Jurkat, Clone E6-1 (cell line): Measurements from ENCODE around the gene BPIFB2.

Source experiments
- DNase-seq: peaks from one replicate; pipeline ENCODE4 v3.0.0-alpha.2; 2011; ENCODE audit warnings: low read depth, low spot score
- H3K4me3 ChIP-seq: 2 replicates; pipeline ENCODE4 v1.5.1; 2011; ENCODE audit warnings: mild to moderate bottlenecking, low read length, control low read depth, moderate library complexity

The BPIFB2 gene

DNA sequence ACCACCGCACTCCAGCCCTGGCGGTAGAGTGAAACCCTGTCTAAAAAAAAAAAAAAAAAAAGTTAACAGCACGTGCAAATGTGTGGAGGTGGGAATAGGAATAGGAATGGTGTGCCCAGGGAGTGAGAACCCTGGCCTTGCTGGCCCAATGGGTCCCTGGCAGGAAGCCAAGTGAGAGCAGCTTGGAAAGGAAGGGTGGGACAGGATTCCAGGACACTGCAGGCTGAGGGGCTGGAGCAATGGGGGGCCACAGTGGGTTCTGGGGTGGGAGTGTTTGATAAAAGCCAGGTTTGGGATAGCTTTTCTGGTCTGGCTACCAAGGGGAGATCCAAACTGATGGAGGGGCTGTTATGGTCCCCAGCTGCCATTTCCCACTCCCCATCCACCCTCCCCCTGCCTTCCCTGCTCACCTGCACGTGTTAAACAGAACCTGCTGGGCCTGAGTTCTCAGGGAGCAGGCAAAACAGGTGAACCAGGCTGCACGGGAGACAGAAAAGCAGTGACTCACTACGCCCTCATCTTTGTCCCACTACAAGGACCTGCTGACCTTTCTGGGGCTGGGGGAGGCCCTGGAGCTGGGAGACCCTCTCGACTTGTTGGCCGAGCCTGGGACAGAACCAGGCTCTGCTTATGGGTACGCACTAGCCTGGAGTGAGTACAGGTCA lies 6.6 kb upstream of the BPIFB2 start:
- no peak overlapping the region for H3K4me3 ChIP-seq
- DNase-seq = no peak

DNA sequence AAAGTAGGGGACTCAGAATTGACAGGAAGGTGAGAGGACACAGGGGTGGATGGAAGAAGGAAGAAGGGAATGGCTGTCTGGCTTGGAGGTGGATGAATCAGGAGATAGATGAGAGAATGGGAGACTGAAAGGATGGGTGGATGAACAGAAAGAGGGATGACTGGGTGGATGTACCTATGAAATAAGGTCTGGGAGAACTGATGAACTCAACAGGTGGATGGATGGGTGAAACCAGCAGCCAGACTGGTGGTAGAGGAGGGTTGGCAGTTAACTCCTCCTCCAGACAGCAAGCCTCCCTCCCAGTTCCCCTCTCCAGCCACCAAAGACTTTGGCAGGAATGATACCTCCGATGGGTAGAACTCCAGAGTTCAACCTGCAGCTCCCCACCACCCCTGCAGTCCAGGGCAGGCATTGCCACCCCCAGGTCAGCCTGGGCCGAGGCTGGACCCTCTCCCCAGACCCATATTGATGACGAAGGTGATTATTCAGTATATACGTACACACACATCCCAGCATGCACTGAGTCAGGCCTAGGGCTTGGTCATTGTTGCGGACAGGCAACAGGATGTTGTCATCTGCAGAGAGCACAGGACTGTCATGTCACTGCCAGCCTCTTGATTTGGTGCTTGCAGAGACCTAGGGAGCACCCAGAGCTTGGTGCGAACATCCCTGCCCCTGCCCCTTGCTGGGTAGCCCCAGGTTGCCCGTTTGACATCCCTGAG lies 5.3 kb upstream of the BPIFB2 start:
- no peak overlapping the region for H3K4me3 ChIP-seq

DNA sequence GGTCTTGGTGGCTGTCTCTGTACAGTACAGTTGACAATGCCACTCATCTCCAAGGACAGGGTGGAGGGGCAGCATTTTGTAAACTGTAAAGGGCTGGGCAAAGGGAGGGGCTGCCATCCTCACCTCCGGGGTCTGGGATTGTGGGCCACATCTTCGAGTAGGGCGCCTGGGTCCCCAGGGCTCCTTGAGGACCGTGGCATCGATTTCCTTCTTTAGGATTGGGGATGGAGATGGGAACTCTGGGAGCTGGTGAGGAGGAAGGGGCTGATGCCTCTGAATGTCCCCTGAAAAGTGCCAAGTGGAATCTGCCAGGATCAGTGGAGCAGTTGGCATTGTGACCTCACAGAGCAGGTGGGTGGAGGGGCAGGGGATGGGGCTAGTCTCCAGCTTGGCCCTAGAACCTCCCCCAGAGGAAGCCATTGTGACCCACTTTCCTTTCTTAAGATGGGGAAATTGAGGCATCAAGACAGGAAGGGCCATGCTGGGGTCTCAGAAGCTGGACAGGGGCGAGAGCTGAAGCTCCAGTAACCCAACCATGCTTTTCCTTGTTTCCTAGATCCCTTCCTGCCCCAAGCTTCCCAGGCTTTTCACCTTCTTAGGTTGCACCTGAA lies 3.3 kb upstream of the BPIFB2 start, which contains the start of gene SUN5:
TSS of gene SUN5 (minus strand) at position 293 of the 611 bp plus-strand sequence. CDS start at position 200, 93 bp downstream.
- no peak for DNase-seq
- no peak within 1 kb of the TSS for H3K4me3 ChIP-seq

More for the DNA sequence above, 5.3 kb upstream of the BPIFB2 start:
- DNase-seq = no peak

DNA sequence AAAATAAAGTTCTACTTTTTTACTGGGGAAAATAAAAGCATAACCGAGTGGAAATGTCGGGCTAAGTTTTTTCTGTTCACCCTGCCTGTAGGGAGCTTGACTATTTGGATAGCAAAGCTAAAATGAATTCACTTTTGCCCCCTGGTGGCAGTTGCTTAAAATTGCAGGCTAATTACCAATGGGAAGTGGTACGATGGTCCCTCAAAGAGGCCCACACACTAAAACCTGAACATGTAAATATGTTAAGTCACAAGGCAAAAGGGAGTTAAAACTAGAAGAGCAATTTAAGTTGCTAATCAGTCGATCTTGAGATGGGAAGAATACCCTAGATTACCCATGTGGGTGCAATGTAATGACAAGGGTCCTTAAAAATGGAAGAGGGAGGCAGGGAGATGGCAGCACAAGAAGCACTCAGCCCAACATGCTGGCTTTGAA lies 2.4 kb upstream of the BPIFB2 start:
- H3K4me3 ChIP-seq = no peak overlapping the region
- peak; percentile 28 for DNase-seq

DNA sequence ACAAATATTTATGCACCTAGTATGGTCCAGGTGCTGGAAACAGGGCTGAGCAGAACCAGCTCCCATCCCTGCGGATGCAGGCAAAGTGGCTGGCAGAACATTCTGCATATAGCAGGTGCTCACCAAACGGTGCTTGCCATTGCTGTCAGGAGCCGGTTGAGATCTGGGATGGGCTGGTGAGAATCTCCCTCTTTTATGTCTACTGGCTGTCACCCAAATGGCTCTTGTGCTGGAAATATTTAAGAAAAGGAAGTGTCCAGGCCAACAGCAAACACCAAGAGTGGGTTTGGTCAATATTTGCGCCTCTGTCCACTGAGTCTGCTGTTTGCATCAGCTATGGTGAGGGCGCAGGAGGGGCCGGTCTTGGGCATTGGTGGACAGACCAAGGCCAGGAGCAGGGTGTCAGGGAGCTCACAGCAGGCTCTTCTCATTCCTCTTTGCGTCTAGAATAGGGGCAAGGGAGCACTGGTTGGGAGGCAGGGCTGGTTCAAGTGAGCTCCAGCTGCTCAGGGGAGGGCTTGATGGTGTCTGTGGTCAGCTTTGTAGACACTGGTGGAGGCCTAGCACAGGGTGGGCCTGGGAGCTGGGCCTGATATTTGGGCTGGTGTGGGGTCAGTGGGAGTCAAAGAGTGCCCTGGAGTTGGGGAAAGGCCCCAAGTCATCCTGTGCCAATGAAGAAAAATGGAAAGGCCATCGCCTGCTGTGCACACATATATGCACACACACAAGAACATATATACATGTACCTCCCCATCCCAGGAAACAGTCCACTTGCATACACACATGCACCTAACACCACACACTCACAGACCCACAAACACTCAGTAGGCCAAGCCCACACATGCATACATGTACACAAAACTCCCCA lies 1.4 kb upstream of the BPIFB2 start:
- H3K4me3 ChIP-seq = no peak overlapping the region
- no peak for DNase-seq

DNA sequence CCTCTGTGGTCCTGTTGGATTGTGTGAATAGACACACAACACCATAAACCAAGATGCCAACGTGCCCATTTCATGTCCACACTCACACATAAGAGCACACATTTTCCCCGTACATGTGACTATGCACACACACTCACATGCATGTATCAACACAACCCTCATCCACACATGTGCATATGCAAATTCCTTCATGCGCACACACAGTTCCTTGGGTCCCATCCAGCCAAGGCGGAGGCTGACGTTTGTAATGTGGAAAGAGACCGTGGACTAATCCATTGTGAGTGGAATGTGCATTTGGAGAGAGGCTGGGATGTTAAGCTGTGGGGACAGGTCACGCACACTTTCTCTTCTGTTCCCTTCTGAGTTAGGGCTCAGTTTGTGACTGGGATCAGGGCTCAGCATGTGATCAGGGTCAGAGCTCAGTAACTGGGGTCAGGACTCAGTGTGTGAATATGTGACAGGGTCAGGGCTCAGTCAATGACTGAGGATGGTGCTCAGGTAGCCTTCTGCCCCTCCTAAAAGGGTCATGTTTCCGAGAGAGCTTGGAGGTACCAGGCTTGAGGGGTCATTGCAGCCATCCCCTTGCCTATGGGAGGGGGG lies 628 bp upstream of the BPIFB2 start:
- no peak overlapping the region for H3K4me3 ChIP-seq
- DNase-seq = no peak

DNA sequence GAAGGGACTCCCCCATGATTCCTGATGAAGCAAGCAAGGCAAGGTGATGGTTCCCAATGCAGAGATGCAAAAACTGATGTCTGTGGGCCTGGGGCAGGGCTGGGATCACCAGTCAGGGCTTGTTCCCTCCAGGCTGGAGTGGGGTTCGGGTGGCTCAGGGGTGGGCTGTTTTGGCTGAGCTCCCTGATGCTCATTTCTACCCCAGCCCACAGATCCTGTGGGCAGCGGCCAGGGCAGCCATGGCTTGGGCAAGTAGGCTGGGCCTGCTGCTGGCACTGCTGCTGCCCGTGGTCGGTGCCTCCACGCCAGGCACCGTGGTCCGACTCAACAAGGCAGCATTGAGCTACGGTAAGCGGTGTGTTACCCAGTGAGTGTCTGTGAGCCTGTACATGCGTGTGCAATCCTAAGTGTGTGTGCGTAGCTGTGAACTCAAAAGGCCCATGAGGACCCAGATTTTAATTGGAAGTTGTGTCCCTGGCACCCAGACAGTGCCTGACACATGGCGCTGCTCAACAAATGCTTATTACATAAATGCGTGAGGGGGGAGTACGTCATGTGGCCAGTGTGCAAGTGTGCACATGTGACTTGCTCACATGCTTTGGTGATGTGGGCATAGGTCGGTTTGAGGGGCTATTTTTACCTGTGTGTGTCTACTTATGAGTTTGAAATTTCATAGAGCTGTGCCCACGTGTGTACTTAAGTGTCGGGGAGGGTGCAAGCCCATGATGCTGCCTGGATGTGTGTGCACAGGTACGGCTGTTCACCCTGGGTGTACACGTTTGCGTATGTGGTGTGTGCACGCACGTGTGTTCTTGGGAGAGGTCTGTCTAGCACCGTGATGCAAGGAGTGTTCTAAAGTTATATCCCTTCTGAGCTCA lies 1.1 kb downstream of the BPIFB2 start:
- no peak for DNase-seq
- no peak overlapping the region for H3K4me3 ChIP-seq

DNA sequence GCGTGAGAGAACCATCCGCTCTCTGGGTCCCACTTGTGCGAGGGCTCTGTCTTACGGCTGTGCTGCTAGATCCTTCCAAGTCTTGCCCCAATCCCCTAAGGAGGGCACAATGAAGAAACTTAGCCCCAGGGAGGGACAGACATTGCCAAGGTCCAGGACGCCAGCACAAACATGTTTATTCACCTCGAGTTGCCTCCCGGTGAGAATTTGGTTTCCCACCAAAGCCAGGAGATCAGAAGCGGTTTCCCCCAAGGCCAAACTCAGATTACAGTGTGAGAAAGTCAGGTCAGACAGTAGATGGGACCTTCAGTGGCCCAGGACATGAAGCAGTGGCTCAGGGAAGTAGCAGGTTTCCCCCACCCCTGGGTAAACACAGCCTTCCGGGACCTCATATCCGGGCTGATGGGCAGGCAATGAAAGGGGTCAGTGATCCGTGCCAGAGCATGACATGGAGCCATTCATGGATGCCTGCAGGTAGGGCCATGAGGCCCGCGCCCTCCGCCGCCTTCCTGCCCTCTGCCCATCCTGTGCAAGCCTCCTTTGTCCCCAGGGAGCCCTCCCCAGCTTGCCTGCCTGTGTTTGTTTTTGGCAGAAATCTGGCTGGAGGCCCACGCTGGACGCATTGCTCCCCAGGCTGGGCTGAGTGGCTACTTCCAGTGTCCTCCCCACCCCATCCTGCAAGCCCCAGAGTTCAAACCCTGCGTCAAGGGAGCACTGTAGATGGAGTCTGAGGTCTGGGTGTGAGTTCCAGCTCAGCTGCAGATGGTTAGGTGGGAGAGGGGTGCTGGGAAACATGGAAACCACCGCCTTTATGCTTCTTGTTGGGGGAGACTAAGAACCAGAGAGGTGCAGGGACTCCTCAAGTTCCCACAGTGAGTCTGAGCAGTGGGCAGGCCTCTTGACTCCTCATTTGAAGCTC lies 2.0 kb downstream of the BPIFB2 start:
- H3K4me3 ChIP-seq = no peak overlapping the region
- DNase-seq = no peak

DNA sequence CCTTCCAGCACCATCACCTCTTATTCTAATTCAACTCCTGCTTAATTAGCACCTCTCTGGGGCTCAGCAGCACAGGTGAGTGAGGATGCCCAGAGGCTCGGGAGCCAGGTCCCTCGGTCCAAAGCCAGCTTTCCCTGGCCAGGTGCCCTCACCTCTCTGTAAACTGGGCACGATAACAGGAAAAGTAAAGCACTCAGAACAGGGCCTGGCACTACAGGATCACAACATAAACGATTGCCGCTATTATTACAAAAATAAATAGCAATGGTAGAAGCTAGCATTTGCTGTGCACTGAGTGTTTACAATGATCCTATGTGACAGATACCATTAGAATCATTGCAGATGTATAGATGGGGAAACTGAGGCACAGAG lies 2.6 kb downstream of the BPIFB2 start:
- no peak for DNase-seq
- no peak overlapping the region for H3K4me3 ChIP-seq

DNA sequence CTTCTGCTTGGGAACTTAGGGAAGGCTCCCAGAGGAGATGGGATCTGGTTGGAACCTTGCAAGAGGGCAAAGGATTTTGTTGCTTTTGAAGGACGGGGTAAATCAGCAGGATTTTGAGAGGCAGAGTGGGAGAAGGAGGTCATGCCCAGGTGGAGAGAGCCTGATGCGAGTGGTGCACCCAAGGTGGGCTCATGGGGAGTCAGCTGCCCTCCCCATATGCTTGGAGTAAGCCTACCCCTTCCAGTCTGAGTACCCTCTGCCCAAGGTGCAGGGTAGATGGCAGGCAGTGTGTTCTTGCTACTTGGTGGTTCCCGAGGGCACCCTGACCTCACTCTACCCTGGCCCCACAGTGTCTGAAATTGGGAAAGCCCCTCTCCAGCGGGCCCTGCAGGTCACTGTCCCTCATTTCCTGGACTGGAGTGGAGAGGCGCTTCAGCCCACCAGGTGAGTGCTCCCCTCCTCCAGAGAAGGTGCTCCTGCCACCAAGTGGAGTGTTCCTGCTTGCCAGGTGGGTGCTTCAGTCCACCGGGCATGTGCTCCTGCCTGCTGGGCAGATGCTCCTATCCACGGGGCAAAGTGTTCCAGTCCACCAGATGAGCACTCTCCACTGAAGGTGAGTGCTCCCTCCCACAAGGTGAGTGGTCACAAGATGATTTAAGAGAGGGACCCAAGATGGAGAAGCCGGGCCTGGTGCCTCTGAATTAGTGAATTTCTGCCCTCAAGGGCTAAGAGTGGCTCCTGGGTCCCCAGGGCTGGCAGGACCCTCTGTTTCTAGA lies 3.4 kb downstream of the BPIFB2 start:
- H3K4me3 ChIP-seq = no peak overlapping the region
- DNase-seq = no peak

DNA sequence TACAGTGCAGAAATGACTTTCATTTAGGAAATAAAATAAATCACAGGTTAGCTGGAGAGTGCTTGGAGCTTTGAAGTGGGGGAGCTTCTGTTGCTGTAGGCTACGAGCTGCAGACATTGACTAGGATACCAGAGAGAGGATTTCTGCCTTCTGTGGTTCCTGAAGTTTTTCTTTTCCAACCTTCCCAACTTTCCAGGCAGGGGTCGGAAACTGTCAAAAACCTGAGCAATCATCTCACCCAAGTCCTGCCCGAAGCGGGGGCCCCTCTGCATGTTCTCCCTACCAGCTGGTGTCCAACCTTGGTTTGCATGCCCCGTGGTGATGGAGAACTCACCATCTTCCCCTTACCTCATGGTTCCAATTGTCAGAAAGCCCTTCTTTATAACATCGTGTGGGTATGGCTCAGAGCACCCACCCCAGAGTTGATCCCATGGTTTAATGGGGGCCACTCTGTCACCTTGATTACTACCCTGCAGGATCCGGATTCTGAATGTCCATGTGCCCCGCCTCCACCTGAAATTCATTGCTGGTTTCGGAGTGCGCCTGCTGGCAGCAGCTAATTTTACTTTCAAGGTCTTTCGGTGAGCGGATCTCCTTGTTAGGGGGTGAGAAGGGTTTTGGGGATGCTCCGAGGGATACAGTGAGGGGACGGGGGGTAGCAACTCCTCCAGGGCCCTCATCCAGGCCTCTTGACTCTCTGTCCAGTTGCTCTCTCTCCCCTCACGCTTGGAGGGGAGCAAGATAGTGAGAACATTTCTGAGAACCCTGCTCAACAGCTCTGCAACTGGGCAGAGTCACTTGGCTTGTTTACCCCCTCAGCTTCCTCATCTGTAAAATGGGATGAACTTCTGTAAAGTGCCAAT lies 5.1 kb downstream of the BPIFB2 start:
- H3K4me3 ChIP-seq = no peak overlapping the region
- DNase-seq = no peak

DNA sequence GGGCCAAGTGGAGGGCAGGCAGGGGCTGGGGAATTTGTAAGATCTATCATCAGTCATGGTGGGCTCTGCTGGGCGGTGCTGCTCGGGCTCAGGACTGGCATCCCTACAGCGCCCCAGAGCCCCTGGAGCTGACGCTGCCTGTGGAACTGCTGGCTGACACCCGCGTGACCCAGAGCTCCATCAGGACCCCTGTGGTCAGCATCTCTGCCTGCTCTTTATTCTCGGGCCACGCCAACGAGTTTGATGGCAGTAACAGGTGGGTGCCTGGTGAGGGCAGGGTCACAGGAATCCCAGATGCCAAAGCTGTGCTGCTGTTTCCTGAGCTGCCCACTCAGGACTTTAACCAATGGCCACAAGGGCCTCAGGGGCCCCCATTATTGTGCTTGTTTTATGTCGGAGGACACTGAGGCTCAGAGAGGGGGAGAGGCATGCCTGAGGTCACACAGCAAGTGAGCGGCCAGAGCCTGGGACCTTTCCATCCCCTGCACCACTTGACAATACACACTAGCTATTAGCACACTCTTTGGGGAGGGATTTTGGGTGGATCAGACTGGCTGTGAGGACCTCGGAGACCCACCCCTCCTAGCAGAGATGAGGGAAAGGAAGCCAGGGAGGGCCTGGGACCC lies 6.3 kb downstream of the BPIFB2 start:
- no peak overlapping the region for H3K4me3 ChIP-seq
- DNase-seq = no peak

DNA sequence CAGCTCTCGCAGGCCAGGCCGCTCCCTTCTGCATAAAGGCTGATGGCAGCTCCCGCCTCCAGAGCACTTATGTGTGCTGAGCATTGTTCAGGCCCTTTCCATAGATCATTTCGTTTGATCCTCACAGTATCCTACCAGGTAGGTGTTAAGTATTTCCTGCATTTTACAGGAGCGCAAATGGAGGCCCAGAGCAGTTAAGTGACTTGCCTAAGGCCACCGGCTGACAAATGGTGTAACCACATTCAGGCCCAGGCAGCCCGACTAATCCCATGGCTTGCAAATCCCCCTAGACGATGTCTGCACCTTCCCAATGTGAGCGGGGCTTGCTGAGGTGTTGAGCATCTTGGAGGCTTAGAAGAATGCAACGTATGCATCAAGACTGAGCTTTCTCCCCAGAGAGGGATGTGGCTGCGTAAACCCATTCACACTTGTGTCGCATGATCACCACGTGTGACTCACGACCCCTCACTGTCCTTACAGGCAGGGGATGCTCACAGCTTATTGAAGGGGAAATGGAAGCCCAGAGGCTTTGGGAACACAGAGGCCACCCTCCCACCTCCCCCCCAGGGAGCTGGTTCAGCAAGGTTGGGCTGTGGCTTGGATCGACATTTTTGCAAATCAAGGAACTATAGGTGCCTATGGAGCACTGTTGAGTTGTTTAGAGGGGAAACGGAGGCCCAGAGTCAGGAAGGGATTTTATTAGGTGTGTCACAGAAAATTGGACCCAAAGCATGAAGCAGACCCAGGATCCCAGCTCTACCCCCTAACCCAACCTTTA lies 7.0 kb downstream of the BPIFB2 start:
- DNase-seq = no peak
- no peak overlapping the region for H3K4me3 ChIP-seq

DNA sequence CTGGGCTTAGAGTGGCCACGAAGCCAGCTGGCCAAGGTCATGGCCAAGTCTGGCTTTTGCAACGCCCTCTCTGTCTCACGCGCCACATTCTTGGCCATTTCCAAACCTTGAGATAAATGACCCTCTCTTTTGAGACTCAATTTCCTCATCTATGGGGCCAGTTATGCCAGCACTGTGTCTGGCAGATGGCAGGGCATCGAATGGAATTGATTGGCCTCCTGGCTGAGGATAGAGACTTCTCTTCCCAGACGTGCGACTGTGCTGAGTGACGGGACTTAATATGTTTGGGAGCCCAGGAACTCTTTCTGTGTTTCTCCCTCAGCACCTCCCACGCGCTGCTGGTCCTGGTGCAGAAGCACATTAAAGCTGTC lies 7.6 kb downstream of the BPIFB2 start:
- H3K4me3 ChIP-seq = no peak overlapping the region

More for the DNA sequence above, 7.6 kb downstream of the BPIFB2 start:
- no peak for DNase-seq
